Measurements from ENCODE around the gene PPP4R2.
"Not testable (repeated sequence)": the region's sequence is repeated elsewhere in the genome, so short reads cannot be mapped to it uniquely, and the experiment has no call there.

PPP4R2 gene

GRCh38 chr3:73052857-73053256 lies 56.2 kb downstream of the PPP4R2 start:
- Histone ChIP-seq H3K4me3 (ENCODE audit: low read length) (no peak overlapping the region), H3K27me3 (replicated peaks; ENCODE audit: control insufficient read depth, insufficient read depth, low read length) (no peaks in the 10 kb centered on the region), H3K4me1 (ENCODE audit: control insufficient read depth, insufficient read depth, low read length) (peaks cover 14% of the 10 kb centered on the region), H3K36me3 (ENCODE audit: control insufficient read depth, insufficient read depth, low read length, severe bottlenecking) (peaks cover 18% of the 10 kb centered on the region), H3K9me3 (ENCODE audit: control insufficient read depth, low read length) (no peaks in the 10 kb centered on the region), H3K9ac (ENCODE audit: low read length) (no peak overlapping the region)
- DNase-seq (ENCODE audit: low read depth): no peak

- Histone ChIP-seq H3K27me3 (replicated peaks; ENCODE audit: control insufficient read depth, insufficient read depth, low read length) (no peaks in the 10 kb centered on the region), H3K4me3 (ENCODE audit: low read length) (no peak overlapping the region), H3K36me3 (ENCODE audit: control insufficient read depth, insufficient read depth, low read length, severe bottlenecking) (peaks cover 1% of the 10 kb centered on the region), H3K9me3 (ENCODE audit: control insufficient read depth, low read length) (no peaks in the 10 kb centered on the region), H3K9ac (ENCODE audit: low read length) (peak overlapping the region; percentile 32), H3K4me1 (ENCODE audit: control insufficient read depth, insufficient read depth, low read length) (peaks cover 20% of the 10 kb centered on the region)
- DNase-seq (ENCODE audit: low read depth): no peak
Measured at GRCh38 chr3:73055583-73055982, 59.0 kb downstream of the PPP4R2 start.

- Histone ChIP-seq H3K9ac (ENCODE audit: low read length) (peak overlapping the region; percentile 32), H3K27me3 (replicated peaks; ENCODE audit: control insufficient read depth, insufficient read depth, low read length) (no peaks in the 10 kb centered on the region), H3K36me3 (ENCODE audit: control insufficient read depth, insufficient read depth, low read length, severe bottlenecking) (no peaks in the 10 kb centered on the region), H3K9me3 (ENCODE audit: control insufficient read depth, low read length) (no peaks in the 10 kb centered on the region), H3K4me3 (ENCODE audit: low read length) (no peak overlapping the region), H3K4me1 (ENCODE audit: control insufficient read depth, insufficient read depth, low read length) (peaks cover 27% of the 10 kb centered on the region)
- DNase-seq (ENCODE audit: low read depth): peak; percentile 69
Measured at GRCh38 chr3:73056014-73056844, 59.6 kb downstream of the PPP4R2 start.

- H3K9ac ChIP-seq (ENCODE audit: low read length): no peak overlapping the region
- DNase-seq (ENCODE audit: low read depth): no peak
- H3K4me1 ChIP-seq (ENCODE audit: control insufficient read depth, insufficient read depth, low read length): peaks cover 32% of the 10 kb centered on the region
Measured at GRCh38 chr3:73056845-73057150, 60.2 kb downstream of the PPP4R2 start.

GRCh38 chr3:73060302-73060723 lies 63.7 kb downstream of the PPP4R2 start:
- DNase-seq (ENCODE audit: low read depth): peak; percentile 77
- Histone ChIP-seq H3K27me3 (replicated peaks; ENCODE audit: control insufficient read depth, insufficient read depth, low read length) (no peaks in the 10 kb centered on the region), H3K4me3 (ENCODE audit: low read length) (no peak overlapping the region), H3K36me3 (ENCODE audit: control insufficient read depth, insufficient read depth, low read length, severe bottlenecking) (peaks cover 34% of the 10 kb centered on the region), H3K4me1 (ENCODE audit: control insufficient read depth, insufficient read depth, low read length) (peaks cover 33% of the 10 kb centered on the region), H3K9me3 (ENCODE audit: control insufficient read depth, low read length) (no peaks in the 10 kb centered on the region), H3K9ac (ENCODE audit: low read length) (peak overlapping the region; percentile 44)

More at GRCh38 chr3:73056845-73057150, 60.2 kb downstream of the PPP4R2 start:
- H3K9me3 ChIP-seq (ENCODE audit: control insufficient read depth, low read length): no peaks in the 10 kb centered on the region
- peaks cover under 1% of the 10 kb centered on the region for H3K36me3 ChIP-seq (ENCODE audit: control insufficient read depth, insufficient read depth, low read length, severe bottlenecking)
- no peak overlapping the region for H3K4me3 ChIP-seq (ENCODE audit: low read length)
- no peaks in the 10 kb centered on the region for H3K27me3 ChIP-seq (replicated peaks; ENCODE audit: control insufficient read depth, insufficient read depth, low read length)

- no peaks in the 10 kb centered on the region for H3K27me3 ChIP-seq (replicated peaks; ENCODE audit: control insufficient read depth, insufficient read depth, low read length)
- H3K4me3 ChIP-seq (ENCODE audit: low read length): no peak within 1 kb of the TSS
- peak within 1 kb of the TSS; percentile 44 for H3K9ac ChIP-seq (ENCODE audit: low read length)
- no peaks in the 10 kb centered on the region for H3K9me3 ChIP-seq (ENCODE audit: control insufficient read depth, low read length)
- peaks cover 34% of the 10 kb centered on the region for H3K4me1 ChIP-seq (ENCODE audit: control insufficient read depth, insufficient read depth, low read length)
- H3K36me3 ChIP-seq (ENCODE audit: control insufficient read depth, insufficient read depth, low read length, severe bottlenecking): peaks cover 38% of the 10 kb centered on the region
- no peak for DNase-seq (ENCODE audit: low read depth)
Measured at GRCh38 chr3:73061416-73061815, 64.8 kb downstream of the PPP4R2 start, which contains the start of gene EBLN2. Gene EBLN2, plus strand, starts transcription at chr3:73061659. Its CDS starts 423 bp downstream, at chr3:73062082.

- Histone ChIP-seq H3K4me1 (ENCODE audit: control insufficient read depth, insufficient read depth, low read length) (peaks cover 55% of the 10 kb centered on the region), H3K4me3 (ENCODE audit: low read length) (peak overlapping the region; percentile 24), H3K36me3 (ENCODE audit: control insufficient read depth, insufficient read depth, low read length, severe bottlenecking) (peaks cover 45% of the 10 kb centered on the region), H3K9ac (ENCODE audit: low read length) (peak overlapping the region; percentile 54)
- not testable (repeated sequence) for H3K9me3 ChIP-seq (ENCODE audit: control insufficient read depth, low read length); H3K27me3 ChIP-seq (replicated peaks; ENCODE audit: control insufficient read depth, insufficient read depth, low read length)
- DNase-seq (ENCODE audit: low read depth): peak; percentile 65
Measured at GRCh38 chr3:73066243-73066642, 69.6 kb downstream of the PPP4R2 start.

GRCh38 chr3:73068419-73068818 lies 71.8 kb downstream of the PPP4R2 start:
- peak; percentile 55 for DNase-seq (ENCODE audit: low read depth)
- no peaks in the 10 kb centered on the region for H3K9me3 ChIP-seq (ENCODE audit: control insufficient read depth, low read length)
- peaks cover 29% of the 10 kb centered on the region for H3K36me3 ChIP-seq (ENCODE audit: control insufficient read depth, insufficient read depth, low read length, severe bottlenecking)
- H3K4me1 ChIP-seq (ENCODE audit: control insufficient read depth, insufficient read depth, low read length): peaks cover 55% of the 10 kb centered on the region
- H3K4me3 ChIP-seq (ENCODE audit: low read length): no peak overlapping the region
- no peak overlapping the region for H3K9ac ChIP-seq (ENCODE audit: low read length)
- H3K27me3 ChIP-seq (replicated peaks; ENCODE audit: control insufficient read depth, insufficient read depth, low read length): no peaks in the 10 kb centered on the region

- H3K27me3 ChIP-seq (replicated peaks; ENCODE audit: control insufficient read depth, insufficient read depth, low read length): no peaks in the 10 kb centered on the region
- no peak overlapping the region for H3K9ac ChIP-seq (ENCODE audit: low read length)
- DNase-seq (ENCODE audit: low read depth): no peak
- H3K9me3 ChIP-seq (ENCODE audit: control insufficient read depth, low read length): no peaks in the 10 kb centered on the region
- peaks cover 22% of the 10 kb centered on the region for H3K36me3 ChIP-seq (ENCODE audit: control insufficient read depth, insufficient read depth, low read length, severe bottlenecking)
- H3K4me3 ChIP-seq (ENCODE audit: low read length): no peak overlapping the region
- peaks cover 55% of the 10 kb centered on the region for H3K4me1 ChIP-seq (ENCODE audit: control insufficient read depth, insufficient read depth, low read length)
Measured at GRCh38 chr3:73069187-73069586, 72.6 kb downstream of the PPP4R2 start.

GRCh38 chr3:73069775-73070444 lies 73.3 kb downstream of the PPP4R2 start:
- no peak overlapping the region for H3K4me3 ChIP-seq (ENCODE audit: low read length)
- H3K9me3 ChIP-seq (ENCODE audit: control insufficient read depth, low read length): no peaks in the 10 kb centered on the region
- peaks cover 56% of the 10 kb centered on the region for H3K4me1 ChIP-seq (ENCODE audit: control insufficient read depth, insufficient read depth, low read length)
- no peaks in the 10 kb centered on the region for H3K27me3 ChIP-seq (replicated peaks; ENCODE audit: control insufficient read depth, insufficient read depth, low read length)
- no peak for DNase-seq (ENCODE audit: low read depth)
- peaks cover 14% of the 10 kb centered on the region for H3K36me3 ChIP-seq (ENCODE audit: control insufficient read depth, insufficient read depth, low read length, severe bottlenecking)
- H3K9ac ChIP-seq (ENCODE audit: low read length): no peak overlapping the region

GRCh38 chr3:73070675-73071575 lies 74.3 kb downstream of the PPP4R2 start:
- DNase-seq (ENCODE audit: low read depth): peak; percentile 83
- Histone ChIP-seq H3K36me3 (ENCODE audit: control insufficient read depth, insufficient read depth, low read length, severe bottlenecking) (peaks cover 6% of the 10 kb centered on the region), H3K4me1 (ENCODE audit: control insufficient read depth, insufficient read depth, low read length) (peaks cover 51% of the 10 kb centered on the region)

More at GRCh38 chr3:73070675-73071575, 74.3 kb downstream of the PPP4R2 start:
- H3K9me3 ChIP-seq (ENCODE audit: control insufficient read depth, low read length): no peaks in the 10 kb centered on the region
- peak overlapping the region; percentile 33 for H3K9ac ChIP-seq (ENCODE audit: low read length)
- no peaks in the 10 kb centered on the region for H3K27me3 ChIP-seq (replicated peaks; ENCODE audit: control insufficient read depth, insufficient read depth, low read length)
- H3K4me3 ChIP-seq (ENCODE audit: low read length): peak overlapping the region; percentile 21

All from adipocyte (in vitro differentiated cells).